Endodermal cell (in vitro differentiated cells): ENCODE data around the gene CTCFL. TPM values are rescaled to one million over a fixed set of nuclear protein-coding genes. Genes with fewer than 3 reads are reported as not detected.

Experiments
- DNase-seq: peaks from one replicate; pipeline ENCODE4 v3.0.0-alpha.2; 2017
- H3K27ac ChIP-seq: 2 replicates; pipeline ENCODE4 v1.5.1; 2013; ENCODE audit warnings: mild to moderate bottlenecking, low read depth, low read length, moderate library complexity
- H3K27me3 ChIP-seq: 2 replicates; pipeline ENCODE4 v1.6.1; 2013; ENCODE audit warnings: mild to moderate bottlenecking, low read length, moderate library complexity; ENCODE audit not compliant: insufficient read depth, control insufficient read depth, poor library complexity, severe bottlenecking
- H3K36me3 ChIP-seq: 2 replicates; pipeline ENCODE4 v1.7.0; 2013; ENCODE audit warnings: mild to moderate bottlenecking, low read length, moderate library complexity; ENCODE audit not compliant: control insufficient read depth, insufficient read depth
- H3K4me1 ChIP-seq: one replicate; pipeline ENCODE4 v1.7.0; 2013; ENCODE audit warnings: low read length; ENCODE audit not compliant: control insufficient read depth, insufficient read depth
- H3K4me3 ChIP-seq: 2 replicates; pipeline ENCODE4 v1.5.1; 2013; ENCODE audit warnings: mild to moderate bottlenecking, low read length, moderate library complexity
- H3K9ac ChIP-seq: 2 replicates; pipeline ENCODE4 v1.6.1; 2013; ENCODE audit warnings: mild to moderate bottlenecking, low read length, moderate library complexity; ENCODE audit not compliant: poor library complexity, severe bottlenecking; ENCODE audit errors: extremely low read depth
- H3K9me3 ChIP-seq: 2 replicates; pipeline ENCODE4 v1.6.1; 2013; ENCODE audit warnings: mild to moderate bottlenecking, low read length, moderate library complexity; ENCODE audit not compliant: control insufficient read depth
- H3K27ac Mint-ChIP-seq: 2 replicates; pipeline ENCODE4 v1.8.0; 2020; ENCODE audit warnings: mixed read lengths
- H3K27me3 Mint-ChIP-seq: 2 replicates; pipeline ENCODE4 v1.8.0; 2021; ENCODE audit warnings: mild to moderate bottlenecking, mixed read lengths; ENCODE audit not compliant: insufficient read depth
- H3K36me3 Mint-ChIP-seq: 2 replicates; pipeline ENCODE4 v1.8.0; 2020; ENCODE audit warnings: low read depth, mixed read lengths
- H3K4me1 Mint-ChIP-seq: 2 replicates; pipeline ENCODE4 v1.8.0; 2020; ENCODE audit warnings: mixed read lengths
- H3K4me3 Mint-ChIP-seq: 2 replicates; pipeline ENCODE4 v1.8.0; 2020; ENCODE audit warnings: mild to moderate bottlenecking, moderate library complexity, mixed read lengths
- H3K9me3 Mint-ChIP-seq: 2 replicates; pipeline ENCODE4 v1.8.0; 2020; ENCODE audit warnings: mild to moderate bottlenecking, mixed read lengths
- CTCF ChIP-seq: fragments of 200-600 bp; sonication (generic); conservative IDR thresholded peaks from 2 replicates; pipeline ENCODE4 v1.5.0; 2021; ENCODE audit warnings: antibody characterized with exemption, mild to moderate bottlenecking
- WGBS, 2 experiments: methylation state at CpG; one replicate each; pipeline versions ENCODE4 v1.1.5 to v1.1.7; 2013; ENCODE audit warnings: missing lambda C conversion rate in 2 of 2, mixed read lengths in 1 of 2; ENCODE audit not compliant: insufficient coverage in 1 of 2, insufficient read length in 1 of 2; 5-methylcytosine and 5-hydroxymethylcytosine counted together
- total RNA-seq, 2 donors: library from RNA; stranded (reverse); fragmentation: NEBNext Ultra II Directional in 1 of 2; extraction: Animal tissue kit (Norgen Biotek cat#: 25700) in 1 of 2; gene quantifications; 2 replicates in 1 of 2; 3 replicates in 1 of 2; pipeline ENCODE4 v1.2.1, GENCODE V29; 2021

Gene CTCFL
- total RNA-seq, 2 donors from 2014 or later, result 0.33 to 1.4 TPM

DNA sequence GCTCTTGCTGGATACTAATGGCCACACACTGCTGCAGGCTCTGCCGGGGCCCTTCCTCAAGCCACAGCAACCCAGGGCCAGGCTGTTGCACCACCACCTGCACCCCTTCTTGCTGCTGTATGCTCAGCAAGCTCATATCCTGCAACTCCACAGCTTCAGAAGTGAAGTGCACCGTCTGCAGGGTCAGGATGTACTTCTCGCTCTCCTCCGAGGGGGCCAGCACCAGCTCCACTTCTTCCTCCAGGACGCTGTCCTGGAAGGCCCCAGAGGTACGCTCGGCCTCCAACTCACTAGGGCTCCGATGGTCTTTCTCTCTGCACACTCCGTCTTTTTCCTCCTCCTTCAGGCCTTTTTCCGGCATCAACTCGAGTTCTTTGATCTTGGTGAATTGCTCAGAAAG lies 1.2 kb downstream of the CTCFL start:
- 89 to 93% methylated on average over 9 to 11 of the region's 11 CpGs for WGBS, 2 experiments
- Histone ChIP-seq H3K36me3 (no peaks in the 10 kb centered on the region), H3K27me3 (no peaks in the 10 kb centered on the region), H3K9ac (no peak overlapping the region), H3K9me3 (no peaks in the 10 kb centered on the region), H3K27ac (no peak overlapping the region), H3K4me3 (no peak overlapping the region), H3K4me1 (no peaks in the 10 kb centered on the region)
- DNase-seq, result no peak
- Mint-ChIP-seq H3K27ac (no peak overlapping the region), H3K36me3 (no peaks in the 10 kb centered on the region), H3K4me1 (no peaks in the 10 kb centered on the region), H3K27me3 (no peaks in the 10 kb centered on the region), H3K4me3 (no peak overlapping the region), H3K9me3 (no peaks in the 10 kb centered on the region)
- TF ChIP-seq CTCF, result no peak

- Histone ChIP-seq H3K4me3 (no peak overlapping the region), H3K9me3 (no peaks in the 10 kb centered on the region), H3K27me3 (no peaks in the 10 kb centered on the region), H3K4me1 (no peaks in the 10 kb centered on the region), H3K36me3 (no peaks in the 10 kb centered on the region), H3K9ac (no peak overlapping the region), H3K27ac (no peak overlapping the region)
- DNase-seq, result no peak
- Mint-ChIP-seq H3K9me3 (no peaks in the 10 kb centered on the region), H3K27ac (no peak overlapping the region), H3K27me3 (no peaks in the 10 kb centered on the region), H3K4me3 (no peak overlapping the region), H3K36me3 (no peaks in the 10 kb centered on the region), H3K4me1 (no peaks in the 10 kb centered on the region)
- WGBS, 2 experiments, result 76 to 100% methylated on average over 2 to 5 of the region's 5 CpGs
- no peak for TF ChIP-seq CTCF
These were observed 2.4 kb downstream of the CTCFL start for GRCh38 chr20:57522380-57523140.

DNA sequence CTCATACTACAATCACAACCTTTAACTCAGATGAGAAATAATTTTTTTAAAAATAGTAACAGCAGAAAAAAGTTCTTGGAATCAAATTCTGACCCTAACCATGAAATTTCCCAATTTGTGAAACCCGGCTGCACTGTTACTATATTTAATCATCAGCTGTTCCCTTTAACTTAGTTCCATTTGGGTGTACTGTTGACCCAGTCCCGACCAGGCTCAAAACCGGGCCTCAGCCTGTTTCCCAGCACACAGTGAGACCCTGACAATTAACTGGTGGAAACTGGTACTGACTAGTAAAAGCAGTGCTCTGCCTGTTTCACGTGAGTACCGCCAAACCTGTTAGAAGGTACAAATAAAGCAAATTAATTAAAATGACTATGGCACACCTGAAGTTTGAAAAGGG lies 7.0 kb downstream of the CTCFL start:
- no peaks in the 10 kb centered on the region for H3K36me3 Mint-ChIP-seq
- H3K9me3 Mint-ChIP-seq, result no peaks in the 10 kb centered on the region
- H3K27ac Mint-ChIP-seq, result no peak overlapping the region
- H3K27me3 Mint-ChIP-seq, result no peaks in the 10 kb centered on the region
- Histone ChIP-seq H3K9me3 (no peaks in the 10 kb centered on the region), H3K4me1 (no peaks in the 10 kb centered on the region), H3K9ac (no peak overlapping the region), H3K4me3 (no peak overlapping the region), H3K27me3 (no peaks in the 10 kb centered on the region), H3K27ac (no peak overlapping the region), H3K36me3 (no peaks in the 10 kb centered on the region)
- H3K4me1 Mint-ChIP-seq, result peaks cover 8% of the 10 kb centered on the region
- TF ChIP-seq CTCF, result no peak
- no peak for DNase-seq
- no peak overlapping the region for H3K4me3 Mint-ChIP-seq
- WGBS, 2 experiments, result 87 to 96% methylated on average over 5 of the region's 5 CpGs
